Esophagus muscularis mucosa (tissue), 4 donors: ENCODE measurements around the gene REC8.

Experiments
- EP300 ChIP-seq: sonication (generic); formaldehyde crosslinking; IDR thresholded peaks from one replicate; pipeline ENCODE4 v1.6.1; 2017; ENCODE audit warnings: antibody characterized with exemption
- POLR2A ChIP-seq: fragments of 450-650 bp; IDR thresholded peaks from one replicate; pipeline ENCODE4 v1.6.1; 2017; ENCODE audit warnings: antibody characterized with exemption, moderate library complexity, mild to moderate bottlenecking, low read depth
- POLR2AphosphoS5 ChIP-seq, 2 donors: sonication (generic); formaldehyde crosslinking; IDR thresholded peaks; one replicate each; pipeline ENCODE4 v1.6.1; 2017; ENCODE audit warnings: antibody characterized with exemption in 2 of 2
- TF ChIP-seq, protein P1 (sequence below), 3 experiments: fragments of 200-600 bp in 2 of 3; fragments of 450-650 bp in 1 of 3; sonication (generic) in 2 of 3; IDR thresholded peaks; one replicate each; pipeline ENCODE4 v1.5.1; 2017 to 2019; ENCODE audit warnings: antibody characterized with exemption in 3 of 3, mild to moderate bottlenecking in 2 of 3, moderate library complexity in 1 of 3

DNA sequence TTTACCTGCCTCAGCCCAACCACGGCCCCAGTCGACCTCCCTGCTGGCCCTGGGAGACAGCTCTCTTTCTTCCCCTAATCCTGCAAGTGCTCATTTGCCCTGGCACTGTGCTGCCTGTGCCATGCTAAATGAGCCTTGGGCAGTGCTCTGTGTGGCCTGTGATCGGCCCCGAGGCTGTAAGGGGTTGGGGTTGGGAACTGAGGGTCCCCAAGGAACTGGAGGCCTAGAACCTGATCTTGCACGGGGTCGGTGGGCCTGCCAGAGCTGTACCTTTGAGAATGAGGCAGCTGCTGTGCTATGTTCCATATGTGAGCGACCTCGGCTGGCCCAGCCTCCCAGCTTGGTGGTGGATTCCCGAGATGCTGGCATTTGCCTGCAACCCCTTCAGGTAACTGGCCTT is 21.8 kb upstream of the REC8 start:
- TF ChIP-seq, protein P1, sequence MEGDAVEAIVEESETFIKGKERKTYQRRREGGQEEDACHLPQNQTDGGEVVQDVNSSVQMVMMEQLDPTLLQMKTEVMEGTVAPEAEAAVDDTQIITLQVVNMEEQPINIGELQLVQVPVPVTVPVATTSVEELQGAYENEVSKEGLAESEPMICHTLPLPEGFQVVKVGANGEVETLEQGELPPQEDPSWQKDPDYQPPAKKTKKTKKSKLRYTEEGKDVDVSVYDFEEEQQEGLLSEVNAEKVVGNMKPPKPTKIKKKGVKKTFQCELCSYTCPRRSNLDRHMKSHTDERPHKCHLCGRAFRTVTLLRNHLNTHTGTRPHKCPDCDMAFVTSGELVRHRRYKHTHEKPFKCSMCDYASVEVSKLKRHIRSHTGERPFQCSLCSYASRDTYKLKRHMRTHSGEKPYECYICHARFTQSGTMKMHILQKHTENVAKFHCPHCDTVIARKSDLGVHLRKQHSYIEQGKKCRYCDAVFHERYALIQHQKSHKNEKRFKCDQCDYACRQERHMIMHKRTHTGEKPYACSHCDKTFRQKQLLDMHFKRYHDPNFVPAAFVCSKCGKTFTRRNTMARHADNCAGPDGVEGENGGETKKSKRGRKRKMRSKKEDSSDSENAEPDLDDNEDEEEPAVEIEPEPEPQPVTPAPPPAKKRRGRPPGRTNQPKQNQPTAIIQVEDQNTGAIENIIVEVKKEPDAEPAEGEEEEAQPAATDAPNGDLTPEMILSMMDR (IDR thresholded peaks at IDR 0.05) = no peak
- TF ChIP-seq POLR2A (no peak), POLR2AphosphoS5 (IDR thresholded peaks at IDR 0.05) (no peak), EP300 (no peak)
